Measurements from ENCODE around the gene POLA1. TPM values are rescaled to one million over a fixed set of nuclear protein-coding genes. Genes with fewer than 3 reads are reported as not detected.

The POLA1 gene
- total and polyA plus RNA-seq, 7 donors, result 3.5 to 9.4 (median 6.8) TPM

- peaks cover 5% of the 10 kb centered on the region for H3K4me1 ChIP-seq
- H3K4me3 ChIP-seq, result no peak overlapping the region
- ATAC-seq (no peak), DNase-seq (no peak)
- no peaks in the 10 kb centered on the region for H3K36me3 ChIP-seq (ENCODE audit: insufficient read depth in 1 of 2, low read depth in 1 of 2)
- H3K27ac ChIP-seq, result no peak overlapping the region
- WGBS, 3 donors, result 9 to 22% (median 13%) methylated on average over 29 to 59 of the region's 59 CpGs
- TF ChIP-seq CTCF (IDR thresholded peaks at IDR 0.05), result no peak
- intact Hi-C loops (cut with DNase I), result no loop called here
- peaks cover 0 to 59% (median 11%) of the 10 kb centered on the region in 3 donors for H3K27me3 ChIP-seq (ENCODE audit: insufficient read depth in 3 of 3, low read length in 2 of 3)
- H3K9me3 ChIP-seq, result no peaks in the 10 kb centered on the region
These were observed 329.0 kb downstream of the POLA1 start for GRCh38 chrX:25022499-25023325.

GRCh38 chrX:25023908-25024307 lies 330.2 kb downstream of the POLA1 start:
- no peak overlapping the region for H3K27ac ChIP-seq
- no peak for TF ChIP-seq CTCF (IDR thresholded peaks at IDR 0.05)
- H3K27me3 ChIP-seq (ENCODE audit: insufficient read depth in 3 of 3, low read length in 2 of 3), result peaks cover 0 to 47% (median 11%) of the 10 kb centered on the region in 3 donors
- DNase-seq (no peak), ATAC-seq (no peak)
- 26 to 54% (median 41%) methylated on average over 1 of the region's 1 CpG for WGBS, 3 donors
- no peaks in the 10 kb centered on the region for H3K9me3 ChIP-seq
- intact Hi-C loops (cut with DNase I), result no loop called here
- no peak overlapping the region for H3K4me3 ChIP-seq
- no peaks in the 10 kb centered on the region for H3K36me3 ChIP-seq (ENCODE audit: insufficient read depth in 1 of 2, low read depth in 1 of 2)
- peaks cover 5% of the 10 kb centered on the region for H3K4me1 ChIP-seq

GRCh38 chrX:25025615-25026014 lies 331.9 kb downstream of the POLA1 start:
- Histone ChIP-seq H3K9me3 (no peaks in the 10 kb centered on the region), H3K27me3 (ENCODE audit: insufficient read depth in 3 of 3, low read length in 2 of 3) (peaks cover 0 to 30% (median 2%) of the 10 kb centered on the region in 3 donors), H3K36me3 (ENCODE audit: insufficient read depth in 1 of 2, low read depth in 1 of 2) (no peaks in the 10 kb centered on the region), H3K27ac (no peak overlapping the region), H3K4me1 (no peaks in the 10 kb centered on the region), H3K4me3 (no peak overlapping the region)
- ATAC-seq (no peak), DNase-seq (no peak)
- 74 to 90% (median 82%) methylated on average over 2 of the region's 2 CpGs for WGBS, 3 donors
- intact Hi-C loops (cut with DNase I), result no loop called here
- no peak for TF ChIP-seq CTCF (IDR thresholded peaks at IDR 0.05)

GRCh38 chrX:25026576-25026975 lies 332.9 kb downstream of the POLA1 start:
- intact Hi-C loops (cut with DNase I), result no loop called here
- H3K27ac ChIP-seq, result no peak overlapping the region
- H3K4me3 ChIP-seq, result no peak overlapping the region
- no peaks in the 10 kb centered on the region for H3K9me3 ChIP-seq
- no peaks in the 10 kb centered on the region for H3K4me1 ChIP-seq
- no peaks in the 10 kb centered on the region for H3K36me3 ChIP-seq (ENCODE audit: insufficient read depth in 1 of 2, low read depth in 1 of 2)
- ATAC-seq, result no peak
- 35 to 44% (median 43%) methylated on average over 6 of the region's 6 CpGs for WGBS, 3 donors
- peaks cover 0 to 21% (median 2%) of the 10 kb centered on the region in 3 donors for H3K27me3 ChIP-seq (ENCODE audit: insufficient read depth in 3 of 3, low read length in 2 of 3)
- DNase-seq, result no peak
- no peak for TF ChIP-seq CTCF (IDR thresholded peaks at IDR 0.05)

Measured in psoas muscle (tissue), 8 donors.